GM23338 (cell line): ENCODE results near the gene KDM4B. TPM values are rescaled to one million over a fixed set of nuclear protein-coding genes. Genes with fewer than 3 reads are reported as not detected.

Experiments used
- ATAC-seq: fragments of 200-7000 bp; cut with Tn5 transposase; 3 replicates; pipeline ENCODE4 v1.9.1; 2020
- DNase-seq: peaks from one replicate; pipeline ENCODE4 v3.0.0-alpha.2; 2015; ENCODE audit warnings: low spot score
- H2AFZ ChIP-seq: fragments of 200-600 bp; sonication (generic); 2 replicates; pipeline ENCODE4 v1.8.0; 2016; ENCODE audit warnings: antibody characterized with exemption, mild to moderate bottlenecking, moderate library complexity
- H3F3A ChIP-seq: fragments of 200-600 bp; sonication (generic); replicated peaks from 2 replicates; pipeline ENCODE4 v1.8.0; 2017; ENCODE audit warnings: antibody characterized with exemption, mixed run types, low read depth
- H3K27ac ChIP-seq: fragments of 200-600 bp; sonication (generic); 2 replicates; pipeline ENCODE4 v1.6.1; 2016; ENCODE audit warnings: low read depth
- H3K27me3 ChIP-seq: fragments of 200-600 bp; sonication (generic); 2 replicates; pipeline ENCODE4 v1.8.0; 2016; ENCODE audit warnings: mild to moderate bottlenecking, mixed run types, moderate library complexity; ENCODE audit not compliant: insufficient read depth
- H3K36me3 ChIP-seq: fragments of 200-600 bp; sonication (generic); 2 replicates; pipeline ENCODE4 v1.8.0; 2016; ENCODE audit warnings: mild to moderate bottlenecking; ENCODE audit not compliant: insufficient read depth
- H3K4me1 ChIP-seq: fragments of 200-600 bp; sonication (generic); 2 replicates; pipeline ENCODE4 v1.8.0; 2016; ENCODE audit warnings: mild to moderate bottlenecking, moderate library complexity; ENCODE audit not compliant: insufficient read depth
- H3K4me2 ChIP-seq: fragments of 200-600 bp; sonication (generic); 2 replicates; pipeline ENCODE4 v1.7.1; 2017; ENCODE audit warnings: mixed run types
- H3K4me3 ChIP-seq: fragments of 200-600 bp; sonication (generic); 2 replicates; pipeline ENCODE4 v1.6.1; 2016; ENCODE audit warnings: mixed run types
- H3K79me2 ChIP-seq: fragments of 200-600 bp; sonication (generic); replicated peaks from 2 replicates; pipeline ENCODE4 v1.8.0; 2017; ENCODE audit warnings: mild to moderate bottlenecking; ENCODE audit not compliant: insufficient read depth
- H3K9me2 ChIP-seq: fragments of 200-600 bp; sonication (generic); 2 replicates; pipeline ENCODE4 v1.8.0; 2017; ENCODE audit not compliant: insufficient read depth
- H4K20me1 ChIP-seq: fragments of 200-600 bp; sonication (generic); replicated peaks from 2 replicates; pipeline ENCODE4 v1.8.0; 2017; ENCODE audit warnings: mild to moderate bottlenecking; ENCODE audit not compliant: insufficient read depth
- H3K27ac Mint-ChIP-seq: 2 replicates; pipeline ENCODE4 v1.8.0; 2020; ENCODE audit warnings: inconsistent platforms, mild to moderate bottlenecking, moderate library complexity, mixed read lengths
- H3K27me3 Mint-ChIP-seq: 3 replicates; pipeline ENCODE4 v1.8.0; 2022; ENCODE audit warnings: low read depth, mild to moderate bottlenecking, moderate library complexity, mixed read lengths, inconsistent platforms; ENCODE audit not compliant: insufficient read depth, poor library complexity
- H3K36me3 Mint-ChIP-seq: 3 replicates; pipeline ENCODE4 v1.8.0; 2021; ENCODE audit warnings: low read depth, mild to moderate bottlenecking, inconsistent platforms, moderate library complexity, mixed read lengths
- H3K4me1 Mint-ChIP-seq: 3 replicates; pipeline ENCODE4 v1.8.0; 2020; ENCODE audit warnings: mild to moderate bottlenecking, inconsistent platforms, mixed read lengths
- H3K4me3 Mint-ChIP-seq: 3 replicates; pipeline ENCODE4 v1.8.0; 2021; ENCODE audit warnings: moderate library complexity, mild to moderate bottlenecking, inconsistent platforms, mixed read lengths
- H3K9me3 Mint-ChIP-seq: 3 replicates; pipeline ENCODE4 v1.8.0; 2020; ENCODE audit warnings: moderate library complexity, mild to moderate bottlenecking, inconsistent platforms, mixed read lengths
- NANOG ChIP-seq: IDR thresholded peaks from 2 replicates; pipeline ENCODE4 v1.6.1; 2016; ENCODE audit warnings: antibody characterized with exemption, borderline replicate concordance
- POLR2AphosphoS5 ChIP-seq: IDR thresholded peaks from 2 replicates; pipeline ENCODE4 v1.6.1; 2016; ENCODE audit warnings: antibody characterized with exemption, low read depth
- STAT1 ChIP-seq: IDR thresholded peaks from one replicate; pipeline ENCODE4 v1.6.1; 2016; ENCODE audit warnings: antibody characterized with exemption; ENCODE audit not compliant: unreplicated experiment
- ZNF462 ChIP-seq: fragments of 250-450 bp; sonication (Bioruptor Pico); IDR thresholded peaks from 2 replicates; pipeline ENCODE4 v1.5.0; 2020; ENCODE audit warnings: mild to moderate bottlenecking, moderate library complexity
- polyA plus RNA-seq: library from polyadenylated mRNA; unstranded; fragments of >200 nt; fragmentation: Nextera tagmentation; extraction: Ambion mirVana; gene quantifications from 2 replicates; pipeline ENCODE4 v1.2.1, GENCODE V29; 2016
- total RNA-seq: library from RNA; depleted of rRNA; stranded (reverse); fragments of >200 nt; shearing (Covaris generic); gene quantifications from 2 replicates; pipeline ENCODE4 v1.2.3, GENCODE V29; 2014

The KDM4B gene
- total and polyA plus RNA-seq, 2 experiments from 2014 or later: 9.1 to 27.6 TPM

GRCh38 chr19:5128936-5129389 is 160.1 kb downstream of the KDM4B start:
- no peaks in the 10 kb centered on the region; the same call in 1 of the 2 replicates for H3F3A ChIP-seq
- ATAC-seq: 0 out of 3 replicates have a peak, but pooled peaks have one; percentile 1

More at GRCh38 chr19:5128936-5129389, 160.1 kb downstream of the KDM4B start:
- Histone ChIP-seq H3K27me3 (no peaks in the 10 kb centered on the region), H3K36me3 (no peaks in the 10 kb centered on the region), H2AFZ (no peak overlapping the region), H3K79me2 (no peaks in the 10 kb centered on the region), H3K4me1 (peaks cover 28% of the 10 kb centered on the region), H3K27ac (peak overlapping the region; percentile 78; the same call in 1 of the 2 replicates), H4K20me1 (no peaks in the 10 kb centered on the region), H3K4me3 (no peak overlapping the region), H3K9me2 (no peaks in the 10 kb centered on the region), H3K4me2 (no peak overlapping the region)
- peaks cover 52% of the 10 kb centered on the region for H3K4me1 Mint-ChIP-seq
- H3K9me3 Mint-ChIP-seq: no peaks in the 10 kb centered on the region
- H3K27me3 Mint-ChIP-seq: peaks cover 13% of the 10 kb centered on the region
- H3K36me3 Mint-ChIP-seq: peaks cover 3% of the 10 kb centered on the region; the same call in 2 of the 3 replicates
- no peak for DNase-seq
- H3K27ac Mint-ChIP-seq: no peak overlapping the region
- TF ChIP-seq STAT1: no peak
- no peak for TF ChIP-seq NANOG
- TF ChIP-seq ZNF462 (CRISPR knock-in tag): no peak
- no peak for TF ChIP-seq POLR2AphosphoS5
- H3K4me3 Mint-ChIP-seq: no peak overlapping the region
